HL-60 (cell line): ENCODE measurements around the gene TMEM204.
A peak's percentile ranks its signal among the peaks of the same experiment; 100 is the strongest.

ENCODE experiments used
- DNase-seq, 2 experiments: peaks; one replicate each; pipeline ENCODE4 v3.0.0-alpha.2; 2010 to 2020; ENCODE audit warnings: low read depth in 1 of 2, low spot score in 1 of 2
- H3K27ac ChIP-seq: fragments of 250-450 bp; sonication (Bioruptor Pico); replicated peaks from 2 replicates; pipeline ENCODE4 v1.5.1; 2020; ENCODE audit warnings: mild to moderate bottlenecking, moderate library complexity
- H3K27me3 ChIP-seq: fragments of 250-450 bp; sonication (Bioruptor Pico); 2 replicates; pipeline ENCODE4 v1.5.1; 2021; ENCODE audit warnings: mild to moderate bottlenecking, moderate library complexity; ENCODE audit not compliant: insufficient read depth, poor library complexity, severe bottlenecking
- H3K4me3 ChIP-seq: replicated peaks from 2 replicates; pipeline ENCODE4 v1.5.1; 2011; ENCODE audit warnings: mild to moderate bottlenecking, control low read depth, low read length; ENCODE audit not compliant: insufficient read depth
- GABPA ChIP-seq: IDR thresholded peaks from 2 replicates; pipeline ENCODE4 v1.6.1; 2012; ENCODE audit warnings: low read depth
- POLR2AphosphoS5 ChIP-seq: IDR thresholded peaks from 2 replicates; pipeline ENCODE4 v1.6.1; 2012; ENCODE audit warnings: low read depth
- SPI1 ChIP-seq: IDR thresholded peaks from 2 replicates; pipeline ENCODE4 v1.6.1; 2012; ENCODE audit warnings: low read depth, mild to moderate bottlenecking, borderline replicate concordance
- TF ChIP-seq, protein P1 (sequence below): IDR thresholded peaks from one replicate; pipeline ENCODE4 v1.5.1; 2011; ENCODE audit warnings: low read length, control low read depth, inconsistent platforms; ENCODE audit not compliant: insufficient read depth
- TF ChIP-seq, protein P2 (sequence below): IDR thresholded peaks from 2 replicates; pipeline ENCODE4 v1.6.1; 2012; ENCODE audit warnings: low read depth; ENCODE audit not compliant: insufficient replicate concordance

Gene TMEM204

DNA sequence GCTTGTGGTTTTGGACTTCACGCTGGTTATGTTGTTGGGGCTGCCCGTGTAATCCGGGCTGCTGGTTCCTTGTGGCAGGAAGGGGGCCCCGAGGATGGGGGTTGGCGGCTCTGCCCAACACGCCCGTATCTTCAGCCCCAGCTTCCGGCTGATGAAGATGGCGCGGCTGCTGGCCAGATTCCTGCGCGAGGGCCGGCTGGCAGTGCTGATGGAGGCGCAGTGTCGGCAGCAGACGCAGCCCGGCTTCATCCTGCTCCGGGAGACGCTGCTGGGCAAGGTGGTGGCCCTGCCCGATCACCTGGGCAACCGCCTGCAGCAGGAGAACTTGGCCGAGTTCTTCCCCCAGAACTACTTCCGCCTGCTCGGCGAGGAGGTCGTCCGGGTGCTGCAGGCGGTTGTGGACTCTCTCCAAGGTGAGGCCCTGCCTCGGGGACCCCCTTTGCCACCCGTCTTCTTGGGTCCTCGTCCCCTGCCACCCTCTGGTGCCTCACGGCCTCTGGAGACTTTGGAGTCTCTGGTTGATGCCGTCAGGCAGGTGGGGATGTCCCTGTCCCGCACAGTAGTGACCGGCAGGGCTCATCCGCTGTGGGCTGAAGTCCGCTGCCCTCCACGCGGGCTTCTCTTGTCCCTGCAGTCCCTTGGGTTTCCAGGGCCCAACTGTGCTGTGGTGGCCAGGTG is 38.1 kb upstream of the TMEM204 start:
- no peak overlapping the region for H3K27ac ChIP-seq
- no peaks in the 10 kb centered on the region for H3K27me3 ChIP-seq
- no peak for TF ChIP-seq GABPA
- TF ChIP-seq POLR2AphosphoS5 = no peak
- TF ChIP-seq, protein P1, sequence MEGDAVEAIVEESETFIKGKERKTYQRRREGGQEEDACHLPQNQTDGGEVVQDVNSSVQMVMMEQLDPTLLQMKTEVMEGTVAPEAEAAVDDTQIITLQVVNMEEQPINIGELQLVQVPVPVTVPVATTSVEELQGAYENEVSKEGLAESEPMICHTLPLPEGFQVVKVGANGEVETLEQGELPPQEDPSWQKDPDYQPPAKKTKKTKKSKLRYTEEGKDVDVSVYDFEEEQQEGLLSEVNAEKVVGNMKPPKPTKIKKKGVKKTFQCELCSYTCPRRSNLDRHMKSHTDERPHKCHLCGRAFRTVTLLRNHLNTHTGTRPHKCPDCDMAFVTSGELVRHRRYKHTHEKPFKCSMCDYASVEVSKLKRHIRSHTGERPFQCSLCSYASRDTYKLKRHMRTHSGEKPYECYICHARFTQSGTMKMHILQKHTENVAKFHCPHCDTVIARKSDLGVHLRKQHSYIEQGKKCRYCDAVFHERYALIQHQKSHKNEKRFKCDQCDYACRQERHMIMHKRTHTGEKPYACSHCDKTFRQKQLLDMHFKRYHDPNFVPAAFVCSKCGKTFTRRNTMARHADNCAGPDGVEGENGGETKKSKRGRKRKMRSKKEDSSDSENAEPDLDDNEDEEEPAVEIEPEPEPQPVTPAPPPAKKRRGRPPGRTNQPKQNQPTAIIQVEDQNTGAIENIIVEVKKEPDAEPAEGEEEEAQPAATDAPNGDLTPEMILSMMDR = no peak
- TF ChIP-seq, protein P2, sequence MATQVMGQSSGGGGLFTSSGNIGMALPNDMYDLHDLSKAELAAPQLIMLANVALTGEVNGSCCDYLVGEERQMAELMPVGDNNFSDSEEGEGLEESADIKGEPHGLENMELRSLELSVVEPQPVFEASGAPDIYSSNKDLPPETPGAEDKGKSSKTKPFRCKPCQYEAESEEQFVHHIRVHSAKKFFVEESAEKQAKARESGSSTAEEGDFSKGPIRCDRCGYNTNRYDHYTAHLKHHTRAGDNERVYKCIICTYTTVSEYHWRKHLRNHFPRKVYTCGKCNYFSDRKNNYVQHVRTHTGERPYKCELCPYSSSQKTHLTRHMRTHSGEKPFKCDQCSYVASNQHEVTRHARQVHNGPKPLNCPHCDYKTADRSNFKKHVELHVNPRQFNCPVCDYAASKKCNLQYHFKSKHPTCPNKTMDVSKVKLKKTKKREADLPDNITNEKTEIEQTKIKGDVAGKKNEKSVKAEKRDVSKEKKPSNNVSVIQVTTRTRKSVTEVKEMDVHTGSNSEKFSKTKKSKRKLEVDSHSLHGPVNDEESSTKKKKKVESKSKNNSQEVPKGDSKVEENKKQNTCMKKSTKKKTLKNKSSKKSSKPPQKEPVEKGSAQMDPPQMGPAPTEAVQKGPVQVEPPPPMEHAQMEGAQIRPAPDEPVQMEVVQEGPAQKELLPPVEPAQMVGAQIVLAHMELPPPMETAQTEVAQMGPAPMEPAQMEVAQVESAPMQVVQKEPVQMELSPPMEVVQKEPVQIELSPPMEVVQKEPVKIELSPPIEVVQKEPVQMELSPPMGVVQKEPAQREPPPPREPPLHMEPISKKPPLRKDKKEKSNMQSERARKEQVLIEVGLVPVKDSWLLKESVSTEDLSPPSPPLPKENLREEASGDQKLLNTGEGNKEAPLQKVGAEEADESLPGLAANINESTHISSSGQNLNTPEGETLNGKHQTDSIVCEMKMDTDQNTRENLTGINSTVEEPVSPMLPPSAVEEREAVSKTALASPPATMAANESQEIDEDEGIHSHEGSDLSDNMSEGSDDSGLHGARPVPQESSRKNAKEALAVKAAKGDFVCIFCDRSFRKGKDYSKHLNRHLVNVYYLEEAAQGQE = no peak
- TF ChIP-seq SPI1 = no peak
- H3K4me3 ChIP-seq = no peak overlapping the region
- DNase-seq = no peak

DNA sequence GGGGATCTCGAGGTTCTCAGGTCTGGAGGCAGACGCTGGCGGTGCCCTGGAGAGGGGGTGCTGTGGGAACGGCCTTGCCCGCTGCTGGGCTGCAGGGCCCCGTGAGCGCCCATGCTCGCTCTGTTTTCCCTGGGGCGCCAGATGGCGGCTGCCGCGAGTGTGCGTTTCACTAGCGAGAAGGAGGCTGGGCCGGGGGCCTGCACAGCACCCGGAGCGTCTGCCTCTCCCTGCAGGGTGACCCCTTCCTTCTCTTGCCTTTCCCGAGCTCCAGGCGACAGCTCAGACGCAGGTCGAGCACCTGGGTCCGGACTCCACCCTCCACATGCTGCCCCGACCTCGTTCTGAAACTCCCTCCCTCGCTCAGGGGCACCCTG is 37.6 kb upstream of the TMEM204 start:
- no peaks in the 10 kb centered on the region for H3K27me3 ChIP-seq
- H3K4me3 ChIP-seq = no peak overlapping the region
- no peak overlapping the region for H3K27ac ChIP-seq
- no peak for DNase-seq
- TF ChIP-seq SPI1 (no peak), GABPA (no peak), POLR2AphosphoS5 (no peak; the same call in 1 of the 2 replicates)
- TF ChIP-seq, protein P1 = no peak
- TF ChIP-seq, protein P2 = no peak

DNA sequence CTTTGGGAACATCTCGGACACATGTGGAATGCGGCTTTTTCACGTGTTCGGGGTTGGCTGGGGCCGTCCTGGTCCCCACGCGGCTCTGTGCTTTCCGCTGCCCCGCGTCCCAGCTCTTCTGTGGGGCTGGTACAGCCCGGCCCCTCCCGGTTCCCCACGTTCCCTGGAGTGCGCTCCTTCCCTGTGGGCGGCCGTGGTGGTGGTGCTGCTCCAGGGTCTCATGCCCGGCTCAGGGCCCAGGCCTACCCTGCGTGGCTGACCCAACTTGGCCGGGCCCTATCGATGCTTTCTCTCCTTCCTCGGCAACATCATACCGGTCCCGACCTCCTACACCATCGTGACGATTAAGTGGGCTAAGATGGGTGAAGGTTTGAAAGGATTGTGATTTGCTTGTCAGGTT is 37.0 kb upstream of the TMEM204 start:
- no peak for DNase-seq
- no peak overlapping the region for H3K27ac ChIP-seq
- no peak overlapping the region for H3K4me3 ChIP-seq
- no peaks in the 10 kb centered on the region for H3K27me3 ChIP-seq
- TF ChIP-seq POLR2AphosphoS5 = 0 out of 2 replicates have a peak, but pooled peaks have one; percentile 20
- TF ChIP-seq, protein P1 = no peak
- TF ChIP-seq SPI1 = no peak
- TF ChIP-seq GABPA = no peak
